Liver (tissue), 3 donors: ENCODE results near the gene KIF26A.

ENCODE experiments used
- EGR1 ChIP-seq, 2 donors: IDR thresholded peaks; 2 replicates each; pipeline ENCODE4 v1.6.1; 2016 to 2018; ENCODE audit warnings: antibody characterized with exemption in 2 of 2, low read depth in 2 of 2
- FOXA1 ChIP-seq: IDR thresholded peaks from 2 replicates; pipeline ENCODE4 v1.6.1; 2016; ENCODE audit warnings: antibody characterized with exemption
- HNF4A ChIP-seq, 2 donors: conservative IDR thresholded peaks; 2 replicates each; pipeline ENCODE4 v1.6.1; 2016; ENCODE audit warnings: antibody characterized with exemption in 2 of 2, mild to moderate bottlenecking in 2 of 2
- JUND ChIP-seq, 2 donors: IDR thresholded peaks; 2 replicates each; pipeline ENCODE4 v1.6.1; 2016; ENCODE audit warnings: antibody characterized with exemption in 2 of 2
- RAD21 ChIP-seq, 2 donors: IDR thresholded peaks; 2 replicates each; pipeline ENCODE4 v1.6.1; 2016; ENCODE audit warnings: antibody characterized with exemption in 2 of 2, mild to moderate bottlenecking in 2 of 2
- RXRA ChIP-seq, 2 donors: IDR thresholded peaks; 2 replicates each; pipeline ENCODE4 v1.6.1; 2017 to 2018; ENCODE audit warnings: antibody characterized with exemption in 2 of 2, mild to moderate bottlenecking in 1 of 2
- SP1 ChIP-seq: IDR thresholded peaks from 2 replicates; pipeline ENCODE4 v1.6.1; 2018; ENCODE audit warnings: antibody characterized with exemption, mild to moderate bottlenecking
- TAF1 ChIP-seq: conservative IDR thresholded peaks from 2 replicates; pipeline ENCODE4 v1.6.1; 2016; ENCODE audit warnings: antibody characterized with exemption, mild to moderate bottlenecking
- YY1 ChIP-seq: IDR thresholded peaks from 2 replicates; pipeline ENCODE4 v1.6.1; 2016; ENCODE audit warnings: antibody characterized with exemption, mild to moderate bottlenecking
- TF ChIP-seq, protein P1 (sequence below): fragments of 150-350 bp; IDR thresholded peaks from 2 replicates; pipeline ENCODE4 v1.5.1; 2017; ENCODE audit warnings: improper control_type of control experiment, low read depth, low read length; ENCODE audit not compliant: missing input control
- TF ChIP-seq, protein P2 (sequence below): IDR thresholded peaks from 2 replicates; pipeline ENCODE4 v1.6.1; 2016; ENCODE audit warnings: antibody characterized with exemption
- TF ChIP-seq, protein P3 (sequence below): IDR thresholded peaks from 2 replicates; pipeline ENCODE4 v1.6.1; 2016; ENCODE audit warnings: antibody characterized with exemption
- TF ChIP-seq, protein P4 (sequence below): IDR thresholded peaks from 2 replicates; pipeline ENCODE4 v1.6.1; 2016; ENCODE audit warnings: antibody characterized with exemption, mild to moderate bottlenecking
- donor health status: healthy.
- donor health status: healthy.

DNA sequence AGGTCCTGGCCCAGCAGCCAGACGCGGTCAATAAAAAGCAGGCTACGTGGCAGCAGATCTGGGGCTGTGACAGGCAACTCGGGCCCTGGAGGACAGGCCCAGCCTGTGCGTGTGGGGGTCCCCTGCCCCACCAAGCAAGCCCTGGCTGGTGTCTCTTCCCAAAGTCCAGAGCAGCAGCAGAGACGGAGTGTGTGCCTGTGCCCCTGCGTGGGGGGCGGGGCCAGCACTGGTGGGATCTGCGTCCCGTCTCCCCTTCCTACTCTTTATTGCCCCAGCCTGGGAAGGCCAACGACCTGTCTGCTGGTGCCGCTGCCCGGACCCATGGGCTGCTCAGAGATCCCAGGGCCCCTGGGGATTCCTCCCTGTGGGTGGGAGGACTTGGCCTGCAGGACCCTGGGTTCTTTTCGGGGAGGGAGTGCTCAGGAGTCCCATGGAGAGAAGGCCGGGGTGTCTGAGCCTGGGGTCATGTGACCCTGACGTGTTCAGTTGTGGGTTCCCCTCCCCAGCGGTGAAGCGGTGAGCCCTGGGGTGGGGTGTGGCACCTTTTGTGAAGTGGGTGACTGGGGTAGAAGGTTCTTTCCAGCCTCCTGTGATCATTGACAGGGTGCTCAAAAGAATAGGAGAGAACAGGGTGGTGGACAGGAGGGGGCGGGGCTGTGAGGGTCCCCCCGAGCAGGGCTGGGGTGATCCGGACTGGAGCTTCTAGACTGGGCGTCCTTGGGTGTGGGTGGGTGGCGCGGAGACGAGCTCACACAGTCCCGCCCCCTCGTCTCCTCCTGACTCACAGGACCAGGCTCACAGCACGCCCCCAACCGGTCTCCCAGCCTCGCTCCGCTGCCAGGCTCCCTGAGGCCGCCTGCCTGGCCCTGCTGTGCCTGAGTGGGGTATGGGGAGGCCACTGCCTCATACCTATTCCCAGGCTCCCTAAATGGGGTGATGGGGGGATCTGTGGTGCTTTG is 30.5 kb upstream of the KIF26A start:
- TF ChIP-seq, protein P1, sequence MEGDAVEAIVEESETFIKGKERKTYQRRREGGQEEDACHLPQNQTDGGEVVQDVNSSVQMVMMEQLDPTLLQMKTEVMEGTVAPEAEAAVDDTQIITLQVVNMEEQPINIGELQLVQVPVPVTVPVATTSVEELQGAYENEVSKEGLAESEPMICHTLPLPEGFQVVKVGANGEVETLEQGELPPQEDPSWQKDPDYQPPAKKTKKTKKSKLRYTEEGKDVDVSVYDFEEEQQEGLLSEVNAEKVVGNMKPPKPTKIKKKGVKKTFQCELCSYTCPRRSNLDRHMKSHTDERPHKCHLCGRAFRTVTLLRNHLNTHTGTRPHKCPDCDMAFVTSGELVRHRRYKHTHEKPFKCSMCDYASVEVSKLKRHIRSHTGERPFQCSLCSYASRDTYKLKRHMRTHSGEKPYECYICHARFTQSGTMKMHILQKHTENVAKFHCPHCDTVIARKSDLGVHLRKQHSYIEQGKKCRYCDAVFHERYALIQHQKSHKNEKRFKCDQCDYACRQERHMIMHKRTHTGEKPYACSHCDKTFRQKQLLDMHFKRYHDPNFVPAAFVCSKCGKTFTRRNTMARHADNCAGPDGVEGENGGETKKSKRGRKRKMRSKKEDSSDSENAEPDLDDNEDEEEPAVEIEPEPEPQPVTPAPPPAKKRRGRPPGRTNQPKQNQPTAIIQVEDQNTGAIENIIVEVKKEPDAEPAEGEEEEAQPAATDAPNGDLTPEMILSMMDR = no peak
- TF ChIP-seq SP1 = no peak
- TF ChIP-seq, protein P2, sequence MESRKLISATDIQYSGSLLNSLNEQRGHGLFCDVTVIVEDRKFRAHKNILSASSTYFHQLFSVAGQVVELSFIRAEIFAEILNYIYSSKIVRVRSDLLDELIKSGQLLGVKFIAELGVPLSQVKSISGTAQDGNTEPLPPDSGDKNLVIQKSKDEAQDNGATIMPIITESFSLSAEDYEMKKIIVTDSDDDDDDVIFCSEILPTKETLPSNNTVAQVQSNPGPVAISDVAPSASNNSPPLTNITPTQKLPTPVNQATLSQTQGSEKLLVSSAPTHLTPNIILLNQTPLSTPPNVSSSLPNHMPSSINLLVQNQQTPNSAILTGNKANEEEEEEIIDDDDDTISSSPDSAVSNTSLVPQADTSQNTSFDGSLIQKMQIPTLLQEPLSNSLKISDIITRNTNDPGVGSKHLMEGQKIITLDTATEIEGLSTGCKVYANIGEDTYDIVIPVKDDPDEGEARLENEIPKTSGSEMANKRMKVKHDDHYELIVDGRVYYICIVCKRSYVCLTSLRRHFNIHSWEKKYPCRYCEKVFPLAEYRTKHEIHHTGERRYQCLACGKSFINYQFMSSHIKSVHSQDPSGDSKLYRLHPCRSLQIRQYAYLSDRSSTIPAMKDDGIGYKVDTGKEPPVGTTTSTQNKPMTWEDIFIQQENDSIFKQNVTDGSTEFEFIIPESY = no peak
- no peak for TF ChIP-seq TAF1
- TF ChIP-seq, protein P3, sequence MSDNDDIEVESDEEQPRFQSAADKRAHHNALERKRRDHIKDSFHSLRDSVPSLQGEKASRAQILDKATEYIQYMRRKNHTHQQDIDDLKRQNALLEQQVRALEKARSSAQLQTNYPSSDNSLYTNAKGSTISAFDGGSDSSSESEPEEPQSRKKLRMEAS = no peak
- no peak for TF ChIP-seq RXRA (IDR thresholded peaks at IDR 0.05)
- no peak for TF ChIP-seq YY1
- TF ChIP-seq HNF4A (conservative IDR thresholded peaks at IDR 0.05) = no peak
- no peak for TF ChIP-seq FOXA1
- TF ChIP-seq, protein P4, sequence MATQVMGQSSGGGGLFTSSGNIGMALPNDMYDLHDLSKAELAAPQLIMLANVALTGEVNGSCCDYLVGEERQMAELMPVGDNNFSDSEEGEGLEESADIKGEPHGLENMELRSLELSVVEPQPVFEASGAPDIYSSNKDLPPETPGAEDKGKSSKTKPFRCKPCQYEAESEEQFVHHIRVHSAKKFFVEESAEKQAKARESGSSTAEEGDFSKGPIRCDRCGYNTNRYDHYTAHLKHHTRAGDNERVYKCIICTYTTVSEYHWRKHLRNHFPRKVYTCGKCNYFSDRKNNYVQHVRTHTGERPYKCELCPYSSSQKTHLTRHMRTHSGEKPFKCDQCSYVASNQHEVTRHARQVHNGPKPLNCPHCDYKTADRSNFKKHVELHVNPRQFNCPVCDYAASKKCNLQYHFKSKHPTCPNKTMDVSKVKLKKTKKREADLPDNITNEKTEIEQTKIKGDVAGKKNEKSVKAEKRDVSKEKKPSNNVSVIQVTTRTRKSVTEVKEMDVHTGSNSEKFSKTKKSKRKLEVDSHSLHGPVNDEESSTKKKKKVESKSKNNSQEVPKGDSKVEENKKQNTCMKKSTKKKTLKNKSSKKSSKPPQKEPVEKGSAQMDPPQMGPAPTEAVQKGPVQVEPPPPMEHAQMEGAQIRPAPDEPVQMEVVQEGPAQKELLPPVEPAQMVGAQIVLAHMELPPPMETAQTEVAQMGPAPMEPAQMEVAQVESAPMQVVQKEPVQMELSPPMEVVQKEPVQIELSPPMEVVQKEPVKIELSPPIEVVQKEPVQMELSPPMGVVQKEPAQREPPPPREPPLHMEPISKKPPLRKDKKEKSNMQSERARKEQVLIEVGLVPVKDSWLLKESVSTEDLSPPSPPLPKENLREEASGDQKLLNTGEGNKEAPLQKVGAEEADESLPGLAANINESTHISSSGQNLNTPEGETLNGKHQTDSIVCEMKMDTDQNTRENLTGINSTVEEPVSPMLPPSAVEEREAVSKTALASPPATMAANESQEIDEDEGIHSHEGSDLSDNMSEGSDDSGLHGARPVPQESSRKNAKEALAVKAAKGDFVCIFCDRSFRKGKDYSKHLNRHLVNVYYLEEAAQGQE = no peak
- no peak for TF ChIP-seq EGR1 (IDR thresholded peaks at IDR 0.05; ENCODE audit: low read depth in 2 of 2)
- TF ChIP-seq JUND (IDR thresholded peaks at IDR 0.05) = no peak
- no peak for TF ChIP-seq RAD21 (IDR thresholded peaks at IDR 0.05)
